Measurements from ENCODE around the gene APBA1. TPM values are rescaled to one million over a fixed set of nuclear protein-coding genes. Genes with fewer than 3 reads are reported as not detected.

APBA1 gene
- total RNA-seq, 1 donor from 2014 or later: 6.2 TPM

DNA sequence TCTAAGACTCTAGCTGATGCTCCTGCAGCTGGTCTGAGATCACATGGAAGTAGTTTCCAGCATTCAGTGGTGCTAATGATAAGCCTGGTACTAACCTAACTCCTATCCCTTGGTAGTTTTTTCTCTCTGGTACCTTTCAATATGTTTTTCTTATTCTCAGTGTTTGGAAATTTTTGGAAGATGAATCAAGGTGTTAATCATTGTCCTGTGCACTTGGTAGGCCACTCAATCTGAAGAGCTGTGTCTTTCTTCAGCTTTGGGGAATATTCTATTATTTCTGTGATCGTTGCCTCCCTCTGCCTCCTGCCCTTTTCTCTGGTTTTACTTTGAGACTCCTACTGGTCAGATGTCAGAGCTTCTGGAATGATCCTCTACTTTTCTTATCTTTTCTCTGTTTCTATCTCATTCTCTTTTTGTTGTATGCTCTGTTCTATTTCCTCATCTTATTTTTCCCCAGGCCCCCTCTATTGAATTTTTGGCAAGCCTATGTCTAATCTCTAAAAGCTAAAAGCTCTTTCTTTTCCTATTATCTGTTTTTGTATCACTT is 136.8 kb downstream of the APBA1 start:
- no peak for DNase-seq (ENCODE audit: low read depth in 2 of 2)

- no peak for DNase-seq (ENCODE audit: low read depth in 2 of 2)
Observed at GRCh38 chr9:69532396-69532795, 139.8 kb downstream of the APBA1 start.

- no peak for DNase-seq (ENCODE audit: low read depth in 2 of 2)
Observed at GRCh38 chr9:69527454-69527853, 144.7 kb downstream of the APBA1 start.

DNA sequence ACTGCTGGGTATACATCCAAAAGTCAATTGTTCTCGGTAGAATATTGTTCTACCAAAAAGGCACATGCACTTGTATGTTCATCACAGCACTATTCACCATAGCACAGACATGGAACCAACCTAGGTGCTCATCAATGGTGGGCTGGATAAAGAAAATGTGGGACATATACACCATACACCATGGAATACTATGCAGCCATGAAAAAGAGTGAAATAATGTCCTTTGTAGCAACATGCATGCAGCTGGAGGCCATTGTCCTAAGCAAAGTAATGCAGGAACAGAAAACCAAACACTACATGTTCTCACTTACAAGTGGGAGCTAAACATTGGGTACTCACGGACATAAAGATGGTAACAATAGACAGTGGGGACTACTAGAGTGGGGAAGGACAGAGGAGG is 145.5 kb downstream of the APBA1 start:
- no peak for DNase-seq (ENCODE audit: low read depth in 2 of 2)

DNA sequence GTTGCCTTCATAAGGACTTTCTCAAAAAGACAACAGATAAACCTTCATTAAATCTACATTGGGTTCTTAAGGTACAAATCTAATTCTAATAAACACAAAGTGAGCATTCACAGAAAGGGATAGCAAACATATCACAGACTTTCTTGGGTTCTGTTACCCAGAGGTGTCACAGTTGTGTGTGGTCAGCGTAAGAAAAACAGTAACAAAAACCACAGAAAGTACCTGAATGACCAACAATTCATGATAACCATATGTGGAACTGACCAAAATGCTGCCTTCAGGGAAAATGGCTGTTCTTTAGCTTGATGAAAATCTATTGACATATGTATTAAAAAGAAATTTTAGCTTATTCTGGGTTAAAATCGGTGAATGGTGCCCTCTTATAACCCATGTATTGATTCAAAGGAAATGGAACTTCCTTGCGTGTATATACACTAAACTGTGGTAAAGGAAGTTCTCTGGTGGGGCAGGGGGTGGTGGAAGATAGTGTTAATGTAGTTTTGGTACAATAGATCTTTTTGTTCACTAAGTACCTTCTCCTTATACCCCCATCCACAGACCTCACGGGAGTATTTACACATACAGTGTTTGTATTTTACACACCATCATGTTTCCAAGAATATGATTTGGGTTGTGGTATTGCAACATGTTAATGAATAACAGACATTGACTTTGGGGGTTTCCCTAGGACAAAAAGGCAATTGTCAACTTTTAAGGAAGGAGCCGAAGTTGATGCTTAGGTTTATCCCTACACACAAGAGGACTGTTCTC is 152.5 kb downstream of the APBA1 start:
- DNase-seq (ENCODE audit: low read depth in 2 of 2): peak in 1 of 2 donors; percentile 12

DNA sequence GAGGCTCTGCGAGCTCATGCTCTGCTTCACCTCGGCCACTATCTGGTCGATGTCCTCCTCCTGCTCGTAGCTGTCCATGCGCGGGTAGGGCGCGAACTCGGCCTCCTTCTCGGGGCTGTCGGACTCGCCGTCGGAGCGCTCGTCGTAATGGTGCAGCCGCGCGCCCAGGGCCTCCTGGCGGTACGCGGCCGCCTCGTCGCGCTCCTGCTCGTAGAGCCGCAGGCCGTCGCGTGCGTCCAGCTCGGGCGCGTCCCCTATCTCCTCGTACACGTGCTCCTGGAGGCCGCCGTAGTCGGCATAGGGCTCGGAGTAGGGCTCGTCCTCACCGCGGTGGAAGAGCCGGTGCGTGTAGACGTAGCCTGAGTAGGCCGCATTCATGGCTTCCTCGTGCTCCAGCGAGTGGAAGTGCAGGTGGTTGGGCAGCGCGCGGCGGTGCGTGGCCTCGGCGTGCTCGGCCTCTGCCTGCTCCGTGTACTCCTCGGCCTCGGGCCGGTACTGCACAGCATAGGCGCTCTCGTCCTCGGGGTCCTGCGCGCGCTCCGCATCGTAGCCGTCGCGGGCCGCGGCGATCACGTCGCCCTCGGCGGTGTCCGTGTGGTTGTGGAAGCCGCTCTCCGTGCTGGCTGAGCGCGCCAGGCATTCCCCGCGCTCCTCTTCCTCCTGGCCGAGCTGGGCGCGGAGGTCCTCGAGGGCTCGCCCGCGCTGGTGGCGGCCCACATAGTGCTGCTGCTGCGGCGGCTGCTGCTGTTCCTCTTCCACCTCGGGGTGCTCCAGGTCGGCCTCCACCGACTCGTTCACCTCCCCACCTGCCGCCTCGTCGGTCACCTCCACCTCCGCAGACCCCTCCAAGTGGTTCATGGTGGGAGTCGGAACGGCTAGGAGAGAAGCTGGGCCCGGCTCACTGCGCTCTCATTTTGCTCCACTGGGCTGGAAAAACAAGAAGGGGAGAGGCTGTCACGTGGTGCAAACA is 155.5 kb downstream of the APBA1 start:
- DNase-seq (ENCODE audit: low read depth in 2 of 2): no peak

DNA sequence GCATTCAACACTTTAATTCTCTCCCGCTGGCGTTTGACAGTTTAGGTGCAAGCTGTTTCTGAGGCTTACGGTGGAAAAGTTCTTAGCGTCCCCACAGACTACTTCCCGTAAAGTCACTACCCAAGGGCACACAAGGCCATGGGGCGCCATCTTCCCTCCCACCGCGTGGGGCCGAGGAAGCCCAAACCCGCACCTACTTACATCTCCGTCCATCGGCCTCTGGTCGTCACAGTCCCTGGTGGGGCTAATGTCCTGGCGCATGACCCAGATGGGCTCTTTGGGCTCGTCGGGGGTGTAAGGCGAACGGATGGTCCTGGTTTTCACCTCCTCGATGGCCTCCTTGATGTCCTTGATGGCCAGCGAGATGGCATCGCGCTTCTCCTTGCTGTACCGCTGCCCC is 156.4 kb downstream of the APBA1 start:
- DNase-seq (ENCODE audit: low read depth in 2 of 2): no peak

DNA sequence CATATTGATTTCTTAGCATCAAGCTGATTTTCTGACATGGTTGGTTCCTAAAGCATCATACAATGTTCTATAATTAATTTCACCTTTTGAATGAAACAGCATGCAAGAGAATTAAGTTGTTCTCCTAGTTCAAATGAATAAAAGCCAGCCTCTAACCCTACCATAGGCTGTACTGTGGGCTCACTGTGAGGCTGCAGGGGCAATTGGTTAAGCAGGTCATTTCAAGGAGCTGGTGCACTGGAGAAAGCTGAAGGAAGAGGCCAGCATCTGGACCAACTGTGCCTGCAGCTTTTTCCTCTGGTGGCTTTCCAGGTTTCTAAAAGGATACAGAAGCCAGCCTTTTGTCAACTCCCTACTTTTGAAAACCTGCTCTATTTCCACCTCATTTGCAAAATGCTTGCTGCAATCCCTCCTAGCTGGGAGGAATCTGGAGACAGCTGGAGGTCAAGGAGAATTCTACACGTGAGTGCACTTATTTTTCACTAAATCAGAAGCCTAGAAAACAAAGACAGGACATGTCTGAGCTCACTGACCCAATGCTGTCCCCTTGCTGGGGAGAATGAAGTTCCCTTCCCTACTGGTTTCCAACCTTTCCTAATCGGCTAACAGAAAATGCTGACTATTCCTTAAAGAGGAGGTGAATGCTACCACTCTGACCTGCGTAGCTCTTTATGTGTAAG is 158.9 kb downstream of the APBA1 start:
- no peak for DNase-seq (ENCODE audit: low read depth in 2 of 2)

DNA sequence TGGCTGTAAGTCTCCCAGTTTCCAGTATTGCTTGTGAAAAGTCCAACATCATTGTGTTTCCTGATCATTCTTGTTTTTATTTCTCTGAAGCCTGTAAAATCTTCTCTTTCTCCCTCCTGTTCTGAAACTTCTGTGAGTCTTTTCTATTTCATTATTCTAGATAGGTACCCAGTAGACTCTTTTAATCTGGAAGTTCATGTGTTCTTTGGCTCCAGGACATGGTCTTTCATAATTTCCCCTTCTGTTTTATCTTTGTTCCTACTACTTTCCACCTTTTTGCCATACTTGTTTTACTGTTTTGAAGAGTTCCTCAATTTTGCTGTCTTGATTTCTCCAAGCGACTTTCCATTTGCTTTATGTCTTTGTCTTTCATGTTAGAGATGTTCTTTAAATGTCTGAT is 168.1 kb downstream of the APBA1 start:
- DNase-seq (ENCODE audit: low read depth in 2 of 2): peak in 1 of 2 donors; percentile 20

DNA sequence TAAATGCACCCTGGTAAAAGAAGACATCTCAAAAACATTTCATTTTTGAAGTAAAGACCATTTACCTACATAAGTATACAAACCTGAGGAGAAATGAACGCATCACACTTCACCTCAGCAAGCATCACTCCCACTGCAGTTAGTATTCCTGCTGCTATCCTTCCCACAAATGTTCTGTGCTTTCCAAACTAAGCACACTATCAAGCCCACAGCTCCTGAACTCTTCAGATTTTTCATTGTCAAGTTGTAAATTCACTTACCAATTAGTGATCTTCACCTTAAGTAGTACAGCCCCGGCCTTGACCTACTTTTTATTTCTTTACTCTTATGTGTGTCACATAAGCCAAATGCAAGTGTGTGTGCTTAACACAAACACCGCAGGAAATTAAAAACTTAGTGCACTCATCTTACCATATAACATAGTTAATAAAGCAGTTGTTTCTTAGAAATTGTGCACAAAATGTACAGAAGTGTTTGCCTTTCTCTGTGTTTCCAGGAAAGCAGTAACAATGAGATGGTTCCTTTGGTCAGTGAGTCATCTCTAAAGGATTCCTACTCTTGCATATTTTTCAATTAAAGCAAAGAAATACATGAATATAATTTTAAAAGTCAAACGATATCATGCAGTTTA is 169.4 kb downstream of the APBA1 start:
- peak; percentile 62 to 86 for DNase-seq (ENCODE audit: low read depth in 2 of 2)

GRCh38 chr9:69500896-69501295 is 171.3 kb downstream of the APBA1 start:
- DNase-seq (ENCODE audit: low read depth in 2 of 2): no peak

GRCh38 chr9:69499959-69500358 is 172.2 kb downstream of the APBA1 start:
- no peak for DNase-seq (ENCODE audit: low read depth in 2 of 2)

DNA sequence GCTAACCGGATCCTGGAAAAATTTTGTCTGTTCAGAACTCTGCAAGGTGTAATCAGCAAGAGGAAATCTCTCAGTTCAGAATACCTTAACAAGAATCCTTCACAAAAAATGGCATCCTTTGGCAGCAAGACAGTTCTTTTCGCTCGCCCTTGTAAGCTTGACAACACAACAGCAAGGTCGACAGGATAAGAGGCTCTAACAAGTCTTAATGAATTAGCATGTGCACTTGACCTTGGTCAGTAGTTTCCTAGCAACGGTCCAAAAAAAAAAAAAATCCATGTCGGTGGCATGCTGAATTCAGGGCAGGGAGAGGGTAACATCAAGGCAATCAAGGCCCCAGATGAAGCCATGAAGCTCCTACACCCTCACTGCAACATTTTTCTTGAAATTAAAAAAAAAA is 172.8 kb downstream of the APBA1 start:
- DNase-seq (ENCODE audit: low read depth in 2 of 2): no peak

DNA sequence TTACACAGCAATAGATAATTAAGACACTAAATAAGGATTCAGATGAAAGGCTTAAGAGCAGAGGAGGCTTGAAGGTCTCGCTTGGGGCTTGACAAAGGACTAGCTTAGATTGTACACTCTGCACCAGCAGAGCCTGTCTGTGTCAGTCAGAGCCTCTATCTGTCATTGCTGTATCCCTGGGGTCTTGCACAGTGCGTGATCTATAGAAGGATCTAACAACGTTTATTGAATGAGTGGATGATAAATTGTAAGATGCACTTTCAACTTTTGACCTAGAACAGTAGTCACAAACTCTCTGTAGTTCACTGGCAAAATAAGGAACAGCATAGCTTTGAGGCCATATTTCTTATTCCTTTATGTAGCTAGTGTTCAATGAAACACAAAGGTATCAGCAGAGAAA is 173.7 kb downstream of the APBA1 start:
- DNase-seq (ENCODE audit: low read depth in 2 of 2): no peak

- no peak for DNase-seq (ENCODE audit: low read depth in 2 of 2)
Observed at GRCh38 chr9:69497816-69498215, 174.4 kb downstream of the APBA1 start.

- no peak for DNase-seq (ENCODE audit: low read depth in 2 of 2)
Observed at GRCh38 chr9:69496846-69497450, 175.2 kb downstream of the APBA1 start.

DNA sequence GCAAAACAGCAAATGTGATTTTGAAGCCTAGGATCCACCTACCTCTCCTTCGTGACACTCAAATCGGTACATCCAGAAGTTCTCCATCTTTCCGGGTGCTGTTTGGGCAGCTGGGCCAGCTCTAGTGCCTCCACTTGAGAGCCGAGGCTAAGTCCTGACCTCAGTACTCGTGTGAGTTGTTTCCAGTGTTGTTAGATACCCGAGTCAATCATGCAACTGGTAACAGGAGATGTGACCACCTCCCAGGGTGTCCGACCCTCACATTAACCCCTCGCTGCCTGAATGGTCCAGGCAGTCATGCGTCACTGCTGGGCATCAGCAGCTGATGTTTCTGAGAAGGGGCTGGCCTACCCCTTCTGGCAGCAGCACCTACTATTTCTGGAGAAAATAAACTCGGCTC is 176.9 kb downstream of the APBA1 start:
- DNase-seq (ENCODE audit: low read depth in 2 of 2): no peak

GRCh38 chr9:69494763-69495162 is 177.4 kb downstream of the APBA1 start:
- no peak for DNase-seq (ENCODE audit: low read depth in 2 of 2)

DNA sequence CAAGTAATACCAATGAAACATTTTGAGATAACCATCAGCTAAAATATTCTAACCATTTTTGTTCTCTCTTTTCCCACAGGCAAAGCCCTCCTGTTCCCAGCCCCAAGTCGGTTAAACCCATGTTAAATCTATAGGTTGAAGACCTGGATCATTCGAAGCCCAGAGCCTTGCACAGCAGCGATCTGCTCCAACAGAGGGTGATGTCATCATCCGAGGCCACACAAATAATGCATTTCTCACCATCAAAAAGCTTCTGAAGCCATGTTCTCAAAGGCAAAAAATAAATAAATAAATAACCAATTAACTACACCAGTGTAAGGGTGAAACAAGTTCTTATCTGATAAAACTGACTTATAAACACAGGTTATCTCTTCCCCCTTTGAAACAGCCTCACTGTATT is 178.0 kb downstream of the APBA1 start:
- DNase-seq (ENCODE audit: low read depth in 2 of 2): no peak

DNA sequence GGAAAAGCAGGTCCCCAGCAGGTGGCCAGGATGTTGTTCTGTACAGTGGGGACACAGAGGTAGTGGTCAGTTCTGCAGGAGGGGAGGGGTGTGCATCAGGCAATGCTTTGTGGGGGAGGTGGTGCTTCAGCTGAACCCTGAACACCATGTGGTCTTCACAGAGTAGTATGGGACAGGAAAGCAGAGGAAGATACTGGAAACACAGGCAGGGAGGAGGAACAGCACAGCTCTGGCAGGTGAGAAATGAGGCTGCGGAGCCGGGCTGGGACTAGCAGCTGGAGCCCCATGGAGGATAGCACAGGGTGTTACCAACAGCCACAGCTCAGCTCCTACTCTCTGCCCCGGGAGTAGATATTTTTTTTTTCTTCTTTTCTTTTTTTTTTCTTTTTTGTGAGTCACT is 185.7 kb downstream of the APBA1 start:
- no peak for DNase-seq (ENCODE audit: low read depth in 2 of 2)

- DNase-seq (ENCODE audit: low read depth in 2 of 2): no peak
Observed at GRCh38 chr9:69485466-69485865, 186.7 kb downstream of the APBA1 start.
